Measurements from ENCODE around the gene LIPF.
"Not testable (repeated sequence)": the region's sequence is repeated elsewhere in the genome, so short reads cannot be mapped to it uniquely, and the experiment has no call there.

LIPF gene

DNA sequence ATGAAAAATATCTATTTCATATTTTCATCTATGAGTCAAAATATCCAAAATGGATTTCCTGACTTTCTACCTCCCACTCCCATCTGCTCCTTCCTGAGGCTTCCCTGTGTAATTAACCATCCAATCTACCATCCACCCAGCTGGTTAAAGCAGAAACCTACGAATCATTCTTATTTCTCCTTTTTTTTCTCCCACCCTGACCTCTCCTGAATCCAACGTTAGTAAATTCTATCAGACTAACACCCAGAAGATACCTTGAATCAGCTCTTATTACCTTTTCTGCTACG lies 3.7 kb upstream of the LIPF start:
- no peak for ATAC-seq (ENCODE audit: low read depth)
- Histone ChIP-seq H3K9me3 (ENCODE audit: severe bottlenecking) (no peaks in the 10 kb centered on the region), H3K27ac (ENCODE audit: poor library complexity, severe bottlenecking) (no peak overlapping the region), H3K36me3 (ENCODE audit: low read depth) (no peaks in the 10 kb centered on the region), H3K4me1 (ENCODE audit: insufficient read depth, poor library complexity, severe bottlenecking) (no peaks in the 10 kb centered on the region), H3K27me3 (ENCODE audit: insufficient read depth, poor library complexity, severe bottlenecking) (no peaks in the 10 kb centered on the region), H3K4me3 (ENCODE audit: severe bottlenecking) (no peak overlapping the region)
- no peak for DNase-seq (ENCODE audit: low spot score)
- TF ChIP-seq, protein P1, sequence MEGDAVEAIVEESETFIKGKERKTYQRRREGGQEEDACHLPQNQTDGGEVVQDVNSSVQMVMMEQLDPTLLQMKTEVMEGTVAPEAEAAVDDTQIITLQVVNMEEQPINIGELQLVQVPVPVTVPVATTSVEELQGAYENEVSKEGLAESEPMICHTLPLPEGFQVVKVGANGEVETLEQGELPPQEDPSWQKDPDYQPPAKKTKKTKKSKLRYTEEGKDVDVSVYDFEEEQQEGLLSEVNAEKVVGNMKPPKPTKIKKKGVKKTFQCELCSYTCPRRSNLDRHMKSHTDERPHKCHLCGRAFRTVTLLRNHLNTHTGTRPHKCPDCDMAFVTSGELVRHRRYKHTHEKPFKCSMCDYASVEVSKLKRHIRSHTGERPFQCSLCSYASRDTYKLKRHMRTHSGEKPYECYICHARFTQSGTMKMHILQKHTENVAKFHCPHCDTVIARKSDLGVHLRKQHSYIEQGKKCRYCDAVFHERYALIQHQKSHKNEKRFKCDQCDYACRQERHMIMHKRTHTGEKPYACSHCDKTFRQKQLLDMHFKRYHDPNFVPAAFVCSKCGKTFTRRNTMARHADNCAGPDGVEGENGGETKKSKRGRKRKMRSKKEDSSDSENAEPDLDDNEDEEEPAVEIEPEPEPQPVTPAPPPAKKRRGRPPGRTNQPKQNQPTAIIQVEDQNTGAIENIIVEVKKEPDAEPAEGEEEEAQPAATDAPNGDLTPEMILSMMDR (IDR thresholded peaks at IDR 0.05; ENCODE audit: poor library complexity, severe bottlenecking) = no peak

GRCh38 chr10:88661018-88661417 lies 3.2 kb upstream of the LIPF start:
- Histone ChIP-seq H3K4me3 (ENCODE audit: severe bottlenecking) (no peak overlapping the region), H3K4me1 (ENCODE audit: insufficient read depth, poor library complexity, severe bottlenecking) (no peaks in the 10 kb centered on the region), H3K36me3 (ENCODE audit: low read depth) (no peaks in the 10 kb centered on the region), H3K27me3 (ENCODE audit: insufficient read depth, poor library complexity, severe bottlenecking) (no peaks in the 10 kb centered on the region), H3K27ac (ENCODE audit: poor library complexity, severe bottlenecking) (no peak overlapping the region), H3K9me3 (ENCODE audit: severe bottlenecking) (no peaks in the 10 kb centered on the region)
- DNase-seq (ENCODE audit: low spot score) = no peak
- ATAC-seq (ENCODE audit: low read depth) = no peak
- TF ChIP-seq, protein P1 (IDR thresholded peaks at IDR 0.05; ENCODE audit: poor library complexity, severe bottlenecking) = no peak

- Histone ChIP-seq H3K9me3 (ENCODE audit: severe bottlenecking) (no peaks in the 10 kb centered on the region), H3K4me3 (ENCODE audit: severe bottlenecking) (no peak overlapping the region), H3K27me3 (ENCODE audit: insufficient read depth, poor library complexity, severe bottlenecking) (no peaks in the 10 kb centered on the region), H3K27ac (ENCODE audit: poor library complexity, severe bottlenecking) (no peak overlapping the region), H3K36me3 (ENCODE audit: low read depth) (no peaks in the 10 kb centered on the region), H3K4me1 (ENCODE audit: insufficient read depth, poor library complexity, severe bottlenecking) (no peaks in the 10 kb centered on the region)
- ATAC-seq (ENCODE audit: low read depth) (no peak), DNase-seq (ENCODE audit: low spot score) (no peak)
- TF ChIP-seq, protein P1 (IDR thresholded peaks at IDR 0.05; ENCODE audit: poor library complexity, severe bottlenecking) = no peak
Observed at GRCh38 chr10:88661577-88661976, 2.7 kb upstream of the LIPF start.

DNA sequence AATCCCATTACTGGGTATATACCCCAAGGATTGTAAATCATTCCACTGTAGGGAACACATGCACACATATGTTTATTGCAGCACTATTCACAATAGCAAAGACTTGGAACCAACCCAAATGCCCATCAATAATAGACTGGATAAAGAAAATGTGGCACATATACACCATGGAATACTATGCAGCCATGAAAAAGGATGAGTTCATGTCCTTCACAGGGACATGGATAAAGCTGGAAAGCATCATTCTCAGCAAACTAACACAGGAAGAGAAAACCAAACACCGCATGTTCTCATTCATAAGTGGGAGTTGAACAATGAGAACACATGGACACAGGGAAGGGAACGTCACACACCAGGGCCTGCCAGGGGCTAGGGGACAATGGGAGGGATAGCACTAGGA lies 1.1 kb upstream of the LIPF start:
- not testable (repeated sequence) for H3K27ac ChIP-seq (ENCODE audit: poor library complexity, severe bottlenecking)

GRCh38 chr10:88668465-88668864 lies 4.2 kb downstream of the LIPF start:
- Histone ChIP-seq H3K4me1 (ENCODE audit: insufficient read depth, poor library complexity, severe bottlenecking) (no peaks in the 10 kb centered on the region), H3K9me3 (ENCODE audit: severe bottlenecking) (no peaks in the 10 kb centered on the region), H3K27ac (ENCODE audit: poor library complexity, severe bottlenecking) (no peak overlapping the region), H3K36me3 (ENCODE audit: low read depth) (no peaks in the 10 kb centered on the region), H3K4me3 (ENCODE audit: severe bottlenecking) (no peak overlapping the region), H3K27me3 (ENCODE audit: insufficient read depth, poor library complexity, severe bottlenecking) (no peaks in the 10 kb centered on the region)
- no peak for ATAC-seq (ENCODE audit: low read depth)
- no peak for DNase-seq (ENCODE audit: low spot score)
- TF ChIP-seq, protein P1 (IDR thresholded peaks at IDR 0.05; ENCODE audit: poor library complexity, severe bottlenecking) = no peak

More for the DNA sequence above, 1.1 kb upstream of the LIPF start:
- H3K36me3 ChIP-seq (ENCODE audit: low read depth); H3K4me3 ChIP-seq (ENCODE audit: severe bottlenecking); DNase-seq (ENCODE audit: low spot score); H3K4me1 ChIP-seq (ENCODE audit: insufficient read depth, poor library complexity, severe bottlenecking); H3K27me3 ChIP-seq (ENCODE audit: insufficient read depth, poor library complexity, severe bottlenecking); ATAC-seq (ENCODE audit: low read depth); H3K9me3 ChIP-seq (ENCODE audit: severe bottlenecking): not testable (repeated sequence)

All from RWPE2 (cell line).